Daoy (cell line): Measurements from ENCODE around the gene SOX3. TPM values are rescaled to one million over a fixed set of nuclear protein-coding genes. Genes with fewer than 3 reads are reported as not detected.

ENCODE experiments used
- DNase-seq: peaks from one replicate; pipeline ENCODE4 v3.0.0-alpha.2; 2015; ENCODE audit warnings: low read depth
- total RNA-seq: library from RNA; depleted of rRNA; stranded (reverse); fragments of >200 nt; shearing (Covaris generic); gene quantifications from 2 replicates; pipeline ENCODE4 v1.2.3, GENCODE V29; 2014; rRNA removed

SOX3 gene
- total RNA-seq, result not detected in 2 replicates

DNA sequence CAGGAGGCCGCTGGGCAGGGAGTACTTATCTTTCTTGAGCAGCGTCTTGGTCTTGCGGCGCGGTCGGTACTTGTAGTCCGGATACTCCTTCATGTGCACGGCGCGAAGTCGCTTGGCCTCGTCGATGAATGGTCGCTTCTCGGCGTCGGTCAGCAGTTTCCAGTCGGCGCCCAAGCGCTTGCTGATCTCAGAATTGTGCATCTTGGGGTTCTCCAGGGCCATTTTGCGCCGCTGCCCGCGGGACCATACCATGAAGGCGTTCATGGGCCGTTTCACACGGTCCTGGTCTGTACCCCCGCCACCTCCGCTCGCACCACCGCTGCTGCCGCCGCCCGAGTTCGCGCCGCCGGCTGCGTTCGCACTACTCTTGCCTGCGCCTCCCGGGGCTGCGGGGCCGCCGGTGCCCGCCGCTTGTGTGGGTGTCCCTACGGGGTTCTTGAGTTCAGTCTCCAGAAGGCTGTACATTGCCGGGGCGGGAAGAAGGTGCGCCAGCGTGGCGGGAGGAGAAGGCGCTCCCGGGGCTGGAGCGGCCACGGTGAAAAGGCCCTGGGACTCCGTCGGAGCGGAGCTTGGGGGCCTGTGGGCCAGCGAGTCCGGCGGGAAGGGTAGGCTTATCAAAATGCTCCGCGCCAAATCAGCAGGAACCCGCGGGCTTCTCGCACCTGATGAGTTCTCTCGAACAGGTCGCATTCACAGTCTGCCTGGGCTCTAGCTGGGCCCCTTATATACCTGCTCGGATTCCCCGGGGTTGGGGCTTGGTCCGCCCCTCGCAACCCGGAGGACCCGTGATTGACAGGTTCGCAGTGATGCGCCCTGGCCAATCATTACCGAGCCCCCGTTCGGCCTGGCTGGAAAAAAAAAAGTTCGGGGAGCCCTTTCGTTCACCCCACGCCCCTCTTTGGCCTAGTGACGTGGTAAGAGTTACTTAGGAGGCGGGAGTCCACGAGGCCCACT, at the start of gene SOX3:
Gene SOX3, minus strand, starts transcription at position 699 of the 954 bp plus-strand sequence. Its CDS starts 9 bp downstream, at position 690.
- DNase-seq, result no peak

DNA sequence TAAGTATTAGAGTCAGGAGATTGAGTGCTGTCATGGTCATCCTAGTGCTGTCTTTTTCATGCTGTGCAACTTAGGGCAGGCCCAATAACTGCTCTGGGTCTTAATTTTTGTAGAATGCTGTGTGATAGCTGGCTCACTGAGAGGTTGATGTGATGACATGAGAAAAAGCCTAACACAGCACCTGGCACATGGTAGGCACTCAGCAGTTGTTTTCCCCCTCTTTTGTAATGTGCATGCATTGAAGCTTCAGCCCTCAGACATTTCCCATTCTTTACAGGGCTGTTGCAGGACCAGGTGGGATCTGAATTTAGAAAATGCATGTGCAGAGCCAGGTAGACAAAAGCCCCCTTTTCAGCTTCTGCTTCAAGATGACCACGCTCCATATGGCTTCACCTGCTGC, 44.1 kb upstream of the SOX3 start:
- no peak for DNase-seq

DNA sequence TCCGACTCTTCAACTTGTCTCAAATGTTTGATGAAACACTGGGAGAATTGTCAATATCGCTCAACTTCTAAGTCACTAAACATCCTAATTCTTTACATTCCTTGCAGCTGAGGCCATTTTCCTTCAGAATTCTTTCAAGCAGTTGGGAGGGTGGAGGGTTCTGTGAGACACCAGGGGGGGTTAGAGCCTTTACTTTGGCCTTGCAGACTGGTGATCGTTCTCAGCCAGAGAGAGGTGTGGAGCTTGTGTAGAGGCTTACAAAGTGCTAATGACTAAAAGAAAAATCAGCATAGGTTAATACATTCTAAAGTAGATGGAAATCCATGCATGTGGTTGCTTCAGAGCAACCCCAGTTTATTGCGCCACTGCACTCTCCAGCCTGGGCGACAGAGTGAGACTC, 21.3 kb upstream of the SOX3 start:
- no peak for DNase-seq

DNA sequence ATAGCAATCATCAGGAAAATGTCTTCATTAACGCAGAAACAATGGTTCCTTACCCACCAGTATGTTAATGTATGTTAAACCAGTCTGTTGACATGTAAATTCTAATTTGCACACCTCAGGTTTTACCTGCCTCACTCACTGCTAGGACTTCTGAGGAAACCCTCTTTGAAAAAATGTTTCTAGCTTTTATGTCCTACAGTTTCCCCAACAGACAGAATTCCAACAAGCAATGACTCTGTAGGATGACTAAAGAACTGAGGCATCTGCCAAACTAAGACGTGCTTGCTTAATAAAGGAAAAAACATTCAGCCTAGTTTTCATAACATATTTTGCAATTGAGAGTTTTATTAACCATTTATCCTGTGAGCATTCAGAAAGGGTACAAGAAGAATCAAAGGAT, 20.6 kb upstream of the SOX3 start:
- DNase-seq, result no peak

DNA sequence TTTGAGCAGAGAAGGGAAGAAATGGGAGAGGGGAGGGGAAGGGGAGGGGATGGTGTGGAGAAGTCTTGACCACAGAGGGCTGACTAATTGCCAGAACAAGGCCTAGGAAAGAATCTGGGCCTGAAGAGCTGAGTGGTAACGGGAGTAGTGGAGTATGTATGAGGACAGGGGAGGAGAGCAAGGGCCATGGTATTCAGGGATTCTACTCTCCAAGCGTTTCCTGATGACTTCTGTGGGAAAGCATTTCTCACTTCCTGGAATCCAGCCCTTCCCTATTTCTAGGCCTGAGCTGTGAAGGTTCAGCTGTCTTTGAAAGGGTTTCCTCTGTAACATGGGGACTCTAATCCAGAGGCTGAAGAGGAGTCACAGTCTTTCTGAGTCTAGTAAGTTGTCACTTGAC, 19.7 kb upstream of the SOX3 start:
- DNase-seq, result peak; percentile 6

DNA sequence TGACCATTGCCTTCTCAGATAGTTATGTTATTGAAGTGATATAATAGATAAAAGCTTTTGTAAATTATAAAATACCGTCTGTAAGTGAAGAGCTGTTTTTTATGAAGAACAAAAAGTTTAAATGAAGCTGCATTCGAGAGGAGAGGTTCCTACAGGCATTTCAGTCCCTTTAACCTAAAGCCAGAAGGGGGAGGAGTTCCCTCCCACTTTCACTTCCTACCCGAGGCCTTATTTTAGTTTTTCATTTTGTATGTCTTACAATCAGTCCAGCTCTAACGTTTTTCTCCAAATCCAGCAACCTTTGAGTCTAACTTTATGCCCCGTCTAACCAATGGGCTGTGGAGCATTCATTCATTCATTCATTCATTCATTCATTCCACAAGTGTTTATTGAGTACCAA, 16.5 kb upstream of the SOX3 start:
- DNase-seq, result no peak

DNA sequence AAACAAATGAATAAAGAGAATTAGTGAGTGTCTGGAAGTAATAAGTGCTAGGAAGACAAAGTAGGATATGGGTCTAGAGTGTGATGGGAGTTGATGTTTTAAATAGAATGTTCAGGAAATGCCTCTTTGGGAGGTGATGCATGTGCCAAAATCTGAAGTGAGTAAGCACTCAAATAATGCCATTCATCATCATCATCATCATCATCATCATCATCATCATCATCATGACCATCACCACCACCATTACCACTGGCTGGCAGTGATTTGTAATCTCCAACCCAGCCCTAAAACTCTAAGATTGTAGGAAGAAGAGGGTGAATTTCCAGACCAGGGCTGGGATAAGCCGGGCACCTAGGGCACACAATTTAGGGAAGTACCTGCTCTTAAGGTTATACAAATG, 9.7 kb upstream of the SOX3 start:
- DNase-seq, result no peak

DNA sequence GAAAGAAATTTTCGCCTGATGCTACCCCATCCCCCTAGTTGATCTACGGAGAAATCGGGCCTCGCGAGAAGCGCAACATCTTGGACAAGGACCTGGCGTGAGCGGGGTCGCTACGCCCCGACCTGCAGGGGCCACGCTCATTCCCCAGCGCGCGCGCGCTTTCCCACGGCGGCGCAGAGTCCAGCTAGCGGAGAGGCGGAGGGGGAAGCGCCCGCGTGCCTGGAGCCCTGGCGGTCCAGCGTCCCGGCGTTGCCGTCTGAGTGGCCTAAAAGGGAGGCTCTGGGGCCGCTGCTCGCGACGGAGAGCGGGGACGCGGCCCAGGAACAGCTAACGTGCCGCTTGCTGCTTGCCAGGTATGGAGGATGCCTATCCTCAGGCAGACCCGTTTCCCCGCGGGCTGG, 6.0 kb upstream of the SOX3 start:
- no peak for DNase-seq

DNA sequence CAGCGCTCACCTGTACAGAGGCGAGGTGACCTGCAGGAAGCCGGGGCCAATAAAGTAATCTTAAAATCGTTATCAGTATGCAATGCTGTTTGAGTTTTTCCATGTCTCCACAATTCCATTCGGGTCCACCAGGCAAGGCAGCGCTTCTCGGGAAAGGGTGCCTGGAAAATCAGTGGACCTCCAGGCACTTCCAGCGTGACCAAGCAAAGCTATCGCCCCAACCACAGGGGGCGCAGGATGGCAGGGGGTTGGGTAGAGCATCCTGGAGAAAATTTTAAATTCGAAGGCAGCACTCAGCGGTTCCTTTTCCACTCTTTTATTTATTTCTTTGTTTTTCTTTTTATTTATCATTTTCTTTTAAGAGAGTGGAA, 5.4 kb upstream of the SOX3 start:
- no peak for DNase-seq

DNA sequence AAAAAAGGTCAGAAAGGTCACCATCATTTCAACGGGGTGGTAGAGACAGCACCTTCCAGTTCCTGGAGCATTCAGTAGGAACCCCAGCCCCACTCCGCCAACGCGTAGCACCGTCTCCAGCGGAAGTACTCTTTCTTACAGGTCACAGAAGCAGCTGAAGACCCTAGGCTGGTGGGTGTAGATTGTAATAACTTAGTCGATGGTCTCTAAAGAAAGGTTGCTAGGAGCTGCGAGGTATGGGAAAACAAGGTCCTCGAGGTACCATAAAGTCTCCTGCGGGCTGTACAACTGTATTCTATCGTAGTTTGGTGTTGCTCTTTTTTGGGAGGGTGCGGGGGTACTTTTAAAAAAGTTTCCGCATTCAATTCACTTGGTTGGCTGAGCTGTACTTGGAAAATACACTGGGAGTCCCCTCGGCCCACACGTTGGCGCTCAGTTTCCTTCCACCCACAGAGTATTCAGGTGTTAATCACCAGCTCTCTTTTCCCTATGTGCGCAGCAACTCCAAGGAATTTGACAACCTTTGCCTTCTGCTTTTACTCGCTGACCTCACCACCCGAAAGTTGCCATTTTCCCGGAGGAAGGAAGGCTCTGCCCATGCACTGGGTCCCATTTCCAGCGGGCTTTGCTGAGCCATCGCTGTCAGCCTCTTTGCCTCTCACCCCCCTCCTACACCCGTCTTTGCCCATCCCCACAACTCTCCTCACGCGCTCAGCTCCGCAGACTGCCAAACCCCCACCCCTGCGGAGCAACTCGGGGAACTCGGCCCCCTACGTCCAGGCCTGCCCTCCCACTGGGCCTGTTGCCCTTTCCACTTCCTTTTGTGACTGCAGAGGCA, 4.8 kb upstream of the SOX3 start:
- DNase-seq, result no peak

DNA sequence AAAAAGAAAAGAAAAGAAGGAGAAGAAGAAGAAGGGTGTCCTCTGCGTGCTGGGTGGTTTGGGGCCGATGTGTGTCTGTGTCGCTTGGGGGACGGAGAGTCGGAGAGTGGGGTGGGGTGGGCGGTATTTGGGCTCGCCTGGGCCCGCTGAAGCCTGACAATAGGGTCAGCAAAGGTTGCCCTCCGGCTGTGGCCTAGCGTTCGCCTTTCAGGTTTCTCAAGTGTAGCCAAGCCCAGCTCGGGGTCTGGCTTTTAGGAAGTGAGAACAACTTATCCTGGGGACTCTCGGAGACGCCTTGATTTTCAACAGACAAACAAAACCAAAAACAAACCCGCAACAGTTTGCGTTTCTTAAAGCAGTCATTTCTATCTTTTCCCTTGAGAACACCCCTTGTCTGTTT, 4.1 kb upstream of the SOX3 start:
- DNase-seq, result no peak

DNA sequence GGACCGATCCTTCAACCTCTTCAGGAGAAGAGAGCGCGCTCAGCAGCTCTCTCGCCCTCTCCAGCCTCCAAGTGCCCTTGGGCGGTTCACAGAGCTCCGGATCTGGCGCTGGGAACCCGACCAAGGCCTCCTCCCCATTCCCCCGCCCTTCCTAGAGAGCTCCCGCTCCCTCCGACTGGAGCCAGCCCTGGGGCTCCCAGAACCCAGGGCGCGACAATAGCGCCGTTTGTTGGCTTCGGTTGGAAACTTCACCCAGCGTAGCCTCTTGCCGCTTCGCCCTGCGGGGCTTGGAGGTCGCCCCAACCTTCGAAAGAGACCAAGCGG, 3.1 kb upstream of the SOX3 start:
- peak; percentile 78 for DNase-seq

DNA sequence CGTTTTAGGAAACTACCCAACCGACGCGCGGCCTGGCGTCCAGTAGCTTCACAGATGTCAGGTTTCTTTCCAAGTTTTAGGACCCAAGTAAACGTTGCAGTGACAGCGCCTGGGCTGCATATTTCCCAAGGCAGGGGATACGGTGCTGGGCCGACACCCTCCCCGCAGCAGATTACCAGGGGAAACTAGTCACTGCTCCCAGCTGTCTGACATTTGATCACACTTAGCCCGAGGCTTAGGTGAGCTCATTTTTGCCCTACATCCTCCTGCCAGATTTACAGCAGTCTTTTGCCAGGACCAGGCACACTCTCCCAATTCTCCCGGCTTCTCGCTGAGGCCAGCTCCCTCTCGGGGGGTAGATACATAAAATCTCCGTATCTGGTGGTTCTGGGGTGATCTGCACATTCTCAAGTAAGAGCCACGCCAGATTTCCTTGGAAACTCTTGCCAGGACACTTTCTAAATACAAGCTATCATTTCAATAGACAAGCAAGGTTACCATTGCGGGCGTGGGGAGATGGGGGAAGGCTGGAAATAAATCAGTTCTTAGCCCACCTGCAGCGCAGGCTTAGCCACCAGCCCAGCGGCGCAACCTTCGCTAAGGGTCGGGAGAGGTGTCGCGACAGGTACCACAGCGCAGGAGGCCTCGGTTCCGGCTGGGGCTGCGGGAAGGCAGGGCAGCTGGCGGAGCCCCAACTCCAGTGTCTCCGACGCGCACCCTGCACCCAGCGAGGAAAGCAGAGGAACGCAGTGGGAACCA, 2.5 kb upstream of the SOX3 start:
- DNase-seq, result peak; percentile 67

DNA sequence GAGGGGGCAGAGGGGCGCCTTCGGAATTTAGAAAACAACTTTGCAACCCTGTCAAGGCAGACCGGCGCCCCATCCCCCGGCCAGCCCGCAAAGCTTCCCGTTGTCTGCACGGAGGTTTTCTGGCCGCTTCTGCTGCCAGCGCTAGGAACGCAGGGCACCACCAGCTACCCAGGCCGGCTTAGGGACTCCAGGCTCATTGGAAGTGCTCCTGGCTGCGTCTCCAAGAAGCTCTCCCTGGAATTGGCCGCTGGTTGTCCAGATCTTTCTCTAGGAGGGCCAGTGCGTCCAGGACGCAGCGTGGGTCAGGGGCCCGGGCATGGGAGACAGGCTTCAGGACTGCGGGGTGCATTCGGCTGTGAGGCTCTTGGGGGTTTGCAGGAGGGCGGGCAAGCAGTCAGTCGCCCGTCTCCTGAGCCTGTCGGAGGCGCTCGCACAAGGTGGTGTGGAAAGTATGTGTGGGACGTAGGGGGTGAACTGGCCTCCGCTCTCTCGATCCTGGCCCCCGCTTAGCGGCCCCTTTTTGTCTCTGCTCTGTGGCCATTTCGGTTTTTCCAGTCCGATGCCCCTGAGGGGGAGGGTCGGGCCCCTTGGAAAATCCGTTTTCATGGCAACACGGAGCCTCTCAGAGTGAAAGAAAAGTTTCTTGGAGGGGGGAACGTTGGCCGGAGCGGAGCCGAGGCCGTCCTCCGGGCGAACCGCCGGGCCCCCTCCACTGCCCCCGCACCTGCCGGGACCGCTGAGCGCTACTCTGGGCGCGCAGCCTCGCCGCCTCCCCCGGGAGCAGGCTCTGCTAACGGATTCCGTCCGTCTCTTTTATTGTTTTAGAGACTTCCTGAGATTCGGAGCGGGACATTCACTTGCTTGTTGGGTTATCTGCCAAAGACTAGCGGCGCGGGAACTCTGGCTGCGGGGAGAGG, 810 bp upstream of the SOX3 start:
- DNase-seq, result peak; percentile 37

DNA sequence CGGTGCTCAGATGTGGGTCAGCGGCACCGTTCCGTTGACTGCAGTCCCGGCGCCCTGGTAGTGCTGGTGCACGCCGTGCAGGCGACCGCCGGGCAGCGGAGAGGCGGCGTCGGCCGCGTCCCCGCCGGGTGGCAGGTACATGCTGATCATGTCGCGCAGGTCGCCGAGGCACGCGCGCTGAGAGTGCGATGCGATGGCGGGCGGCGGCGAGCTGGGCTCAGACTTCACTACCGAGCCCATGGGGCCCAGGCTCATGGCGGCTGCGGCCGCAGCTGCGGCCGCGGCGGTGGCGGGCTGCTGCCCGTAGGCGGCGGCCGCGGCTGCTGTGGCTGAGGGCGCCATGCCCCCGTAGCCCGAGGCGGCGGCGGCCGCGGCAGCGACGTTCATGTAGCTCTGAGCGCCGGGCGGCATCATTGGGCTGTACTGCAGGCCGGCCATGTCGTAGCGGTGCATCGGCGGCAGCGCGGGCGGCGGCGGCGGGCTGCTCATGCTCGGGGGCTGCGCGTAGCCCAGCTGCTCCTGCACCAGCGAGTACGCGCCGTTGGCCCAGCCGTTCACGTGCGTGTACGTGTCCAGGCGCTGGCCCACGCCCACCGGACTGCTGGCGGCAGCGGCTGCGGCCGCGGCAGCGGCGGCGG, 1.0 kb downstream of the SOX3 start:
- DNase-seq, result peak; percentile 42

DNA sequence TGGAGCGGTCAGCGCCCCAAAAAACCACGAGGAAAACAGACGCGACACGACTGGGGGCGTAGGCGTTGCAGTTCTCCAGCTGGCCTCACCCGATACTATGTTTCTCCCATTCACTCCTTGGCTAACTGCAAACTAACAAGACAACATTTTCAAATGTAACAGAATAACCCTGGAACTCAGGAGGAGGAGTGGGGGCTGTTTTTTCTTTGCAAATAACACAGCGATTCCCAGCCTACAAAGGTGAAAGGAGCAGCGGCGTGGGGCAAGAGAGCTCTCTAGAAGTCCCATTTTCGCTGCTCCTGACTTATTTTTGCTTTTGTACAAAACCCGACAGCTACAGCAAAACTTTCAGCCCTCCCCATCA, 1.6 kb downstream of the SOX3 start:
- DNase-seq, result no peak

DNA sequence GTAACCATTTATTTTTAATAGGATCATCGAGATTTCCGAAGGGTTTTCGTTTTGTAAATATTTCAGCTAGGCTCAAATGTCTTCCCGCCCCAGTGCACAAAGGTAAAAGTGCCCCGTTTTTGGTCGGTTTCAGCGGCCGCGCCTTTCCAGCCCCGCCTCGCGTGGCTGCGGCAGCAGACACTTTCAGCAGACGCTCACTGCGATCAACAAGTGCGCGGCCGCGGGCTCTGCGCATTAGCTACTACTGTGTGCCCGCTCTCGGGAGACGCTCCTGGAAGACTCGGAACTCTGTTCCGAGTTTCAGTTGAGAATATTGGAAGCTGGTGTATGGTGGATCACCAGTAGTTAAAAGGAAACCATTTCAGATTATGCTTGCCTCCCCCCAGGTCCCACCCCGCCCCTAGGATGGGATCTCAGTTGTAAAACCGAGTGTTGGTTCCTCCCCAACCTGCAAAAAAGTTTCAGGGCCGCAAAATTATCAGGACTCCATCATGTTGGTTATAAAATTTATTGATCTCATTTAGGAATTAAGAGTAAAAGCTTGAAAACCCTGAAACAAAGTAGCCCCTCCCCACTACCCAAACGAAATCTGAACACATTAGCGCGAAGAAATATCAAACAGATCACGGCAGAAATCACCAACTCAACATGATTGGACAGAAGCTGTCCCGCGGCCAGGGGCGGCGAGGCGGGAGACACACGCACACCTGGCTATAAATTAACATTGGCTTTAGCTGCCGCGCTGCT, 2.2 kb downstream of the SOX3 start:
- DNase-seq, result peak; percentile 21

DNA sequence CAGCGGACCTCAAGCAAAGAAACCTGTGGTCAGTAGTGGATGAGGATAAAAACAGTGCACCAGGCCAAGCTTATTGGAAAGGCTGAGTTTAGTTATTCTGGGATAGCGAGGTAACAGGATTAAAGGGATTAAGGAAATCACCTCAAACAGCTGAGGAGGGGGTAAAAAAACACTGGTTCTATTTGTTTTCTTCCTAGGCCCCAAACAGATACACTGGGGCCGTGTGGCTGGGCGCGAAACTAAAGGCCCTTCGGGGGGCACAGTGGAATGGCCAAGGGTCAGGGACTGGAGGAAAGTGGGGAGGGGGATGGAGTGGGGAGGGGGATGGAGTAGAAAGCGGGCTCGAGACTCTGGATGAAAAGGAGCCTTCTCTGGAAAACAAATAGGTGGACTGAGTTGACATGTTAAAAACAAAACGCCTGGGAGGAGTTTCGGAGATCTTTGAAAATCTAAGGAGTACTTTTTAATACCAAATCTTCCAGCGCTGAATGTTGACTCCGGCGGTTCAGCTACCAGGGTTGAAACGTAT, 2.9 kb downstream of the SOX3 start:
- DNase-seq, result no peak

DNA sequence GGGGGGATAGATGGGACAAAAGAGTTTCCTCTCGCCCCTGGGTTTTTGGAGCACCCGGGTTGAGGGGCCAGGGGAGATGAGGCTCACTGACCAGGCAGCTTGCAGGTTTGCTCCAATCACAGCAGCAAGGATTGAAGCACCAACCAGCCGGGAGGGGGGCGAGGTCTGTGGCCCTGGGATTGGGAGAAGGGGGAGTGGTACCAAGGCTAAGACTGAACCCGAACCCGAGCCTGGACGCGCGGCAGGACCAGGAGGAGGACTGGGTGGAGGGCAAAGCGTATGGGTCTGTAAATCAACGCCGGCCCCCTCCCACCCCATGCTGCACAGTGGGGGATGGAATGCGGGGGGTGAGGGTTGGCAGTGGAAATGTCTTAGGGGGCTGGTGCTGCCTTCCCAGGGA, 3.5 kb downstream of the SOX3 start:
- DNase-seq, result no peak

DNA sequence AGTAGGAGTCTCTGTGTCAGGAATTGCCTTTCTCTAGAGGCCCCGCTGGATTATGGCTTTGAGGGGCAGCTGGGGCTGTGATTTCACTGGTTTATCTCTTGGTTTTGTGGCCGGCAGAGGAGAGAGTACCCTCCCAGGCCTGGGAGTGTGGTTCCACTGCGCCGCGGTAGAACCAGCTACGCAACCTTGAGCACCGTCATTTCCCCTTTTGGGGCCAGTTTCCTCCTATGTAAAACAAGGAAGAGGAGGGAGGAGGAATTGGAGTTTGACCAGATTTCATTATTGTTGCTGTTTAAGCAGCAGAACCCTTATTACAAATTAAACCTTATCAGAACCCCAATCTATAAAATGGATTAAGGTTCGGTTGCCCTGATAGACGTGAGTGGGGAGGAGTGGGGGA, 4.4 kb downstream of the SOX3 start:
- no peak for DNase-seq
